Left forelimb (tissue), 1 donor: Measurements from ENCODE around the gene CNPPD1.

Experiments used
- DNase-seq: peaks from one replicate; pipeline ENCODE4 v3.0.0-alpha.2; 2018; ENCODE audit warnings: low spot score

Gene CNPPD1

GRCh38 chr2:219179601-219180465, 3.1 kb upstream of the CNPPD1 start:
- no peak for DNase-seq

- no peak for DNase-seq
These were observed 1.9 kb upstream of the CNPPD1 start for GRCh38 chr2:219178377-219179175.

- peak; percentile 95 for DNase-seq
These were observed 1.0 kb upstream of the CNPPD1 start, which contains the start of gene RETREG2 for GRCh38 chr2:219177552-219178376. TSS of gene RETREG2 (plus strand) at chr2:219178275. CDS start at chr2:219178353, 78 bp downstream.

GRCh38 chr2:219175928-219176817, 552 bp downstream of the CNPPD1 start:
- no peak for DNase-seq

GRCh38 chr2:219175486-219175885, 1.2 kb downstream of the CNPPD1 start:
- no peak for DNase-seq

GRCh38 chr2:219174801-219175200, 1.9 kb downstream of the CNPPD1 start:
- no peak for DNase-seq

- DNase-seq, result no peak
These were observed 2.6 kb downstream of the CNPPD1 start for GRCh38 chr2:219174146-219174545.

- no peak for DNase-seq
These were observed 3.5 kb downstream of the CNPPD1 start for GRCh38 chr2:219173176-219173575.

- no peak for DNase-seq
These were observed 4.2 kb downstream of the CNPPD1 start for GRCh38 chr2:219172231-219173154.

- no peak for DNase-seq
These were observed 5.5 kb downstream of the CNPPD1 start for GRCh38 chr2:219171231-219171651.

- no peak for DNase-seq
These were observed 6.6 kb downstream of the CNPPD1 start, which contains the start of gene SLC23A3 for GRCh38 chr2:219169930-219170654. TSS of gene SLC23A3 (minus strand) at chr2:219170029. CDS start at chr2:219169984, 45 bp downstream.

GRCh38 chr2:219168932-219169331, 7.8 kb downstream of the CNPPD1 start:
- no peak for DNase-seq

- no peak for DNase-seq
These were observed 8.2 kb downstream of the CNPPD1 start for GRCh38 chr2:219168526-219168925.

- no peak for DNase-seq
These were observed 8.7 kb downstream of the CNPPD1 start for GRCh38 chr2:219167997-219168396.

GRCh38 chr2:219165058-219165911, 11.4 kb downstream of the CNPPD1 start:
- no peak for DNase-seq

GRCh38 chr2:219163156-219163555, 13.6 kb downstream of the CNPPD1 start:
- no peak for DNase-seq

- DNase-seq, result no peak
These were observed 15.6 kb downstream of the CNPPD1 start for GRCh38 chr2:219161097-219161496.
